ENCODE measurements around the gene ITM2B.

The ITM2B gene

DNA sequence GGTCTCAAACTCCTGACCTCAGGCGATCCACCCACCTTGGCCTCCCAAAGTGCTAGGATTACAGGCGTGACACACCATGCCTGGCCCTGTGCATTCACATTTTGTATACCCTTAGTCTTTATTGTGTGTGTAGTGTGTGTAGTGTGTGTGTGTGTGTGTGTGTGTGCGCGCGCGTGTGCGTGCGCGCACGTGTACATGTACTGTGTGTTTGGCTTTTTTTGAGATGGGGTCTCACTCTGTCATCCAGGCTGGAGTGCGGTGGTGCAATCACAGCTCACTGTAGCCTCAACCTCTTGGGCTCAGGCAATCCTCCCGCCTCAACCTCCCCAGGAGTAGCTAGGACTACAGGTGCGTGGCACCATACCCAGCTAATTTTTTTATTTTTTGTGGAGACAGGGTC lies 22.1 kb downstream of the ITM2B start:
- Histone ChIP-seq H3K4me3 (ENCODE audit: insufficient read depth, low read depth, low read length, poor library complexity, severe bottlenecking) (no peak overlapping the region), H3K9me3 (ENCODE audit: control insufficient read depth, low read length) (no peaks in the 10 kb centered on the region), H3K27me3 (replicated peaks; ENCODE audit: control insufficient read depth, insufficient read depth, low read length, poor library complexity, severe bottlenecking) (no peaks in the 10 kb centered on the region), H3K4me1 (ENCODE audit: control insufficient read depth, insufficient read depth, low read length, poor library complexity, severe bottlenecking) (peaks cover 15% of the 10 kb centered on the region), H3K36me3 (ENCODE audit: control insufficient read depth, insufficient read depth, low read length) (peaks cover 58% of the 10 kb centered on the region), H3K27ac (ENCODE audit: insufficient read depth, low read length, poor library complexity, severe bottlenecking) (no peak overlapping the region)
- DNase-seq = no peak

DNA sequence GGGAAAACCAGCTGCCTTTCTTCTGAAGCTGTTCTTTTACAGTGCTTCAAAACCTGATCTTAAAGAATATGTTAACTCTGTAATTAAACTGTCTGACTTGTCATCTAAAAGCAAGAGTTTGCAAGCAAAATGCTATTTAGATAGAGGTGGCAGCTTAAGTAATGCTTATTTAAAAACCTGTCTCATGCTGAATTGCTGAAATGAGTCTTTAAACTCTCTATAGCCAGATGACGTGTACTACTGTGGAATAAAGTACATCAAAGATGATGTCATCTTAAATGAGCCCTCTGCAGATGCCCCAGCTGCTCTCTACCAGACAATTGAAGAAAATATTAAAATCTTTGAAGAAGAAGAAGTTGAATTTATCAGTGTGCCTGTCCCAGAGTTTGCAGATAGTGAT lies 22.9 kb downstream of the ITM2B start:
- H3K27ac ChIP-seq (ENCODE audit: insufficient read depth, low read length, poor library complexity, severe bottlenecking) = no peak overlapping the region
- H3K9me3 ChIP-seq (ENCODE audit: control insufficient read depth, low read length) = no peaks in the 10 kb centered on the region
- H3K4me3 ChIP-seq (ENCODE audit: insufficient read depth, low read depth, low read length, poor library complexity, severe bottlenecking) = no peak overlapping the region
- DNase-seq = no peak
- H3K27me3 ChIP-seq (replicated peaks; ENCODE audit: control insufficient read depth, insufficient read depth, low read length, poor library complexity, severe bottlenecking) = no peaks in the 10 kb centered on the region
- peaks cover 12% of the 10 kb centered on the region for H3K4me1 ChIP-seq (ENCODE audit: control insufficient read depth, insufficient read depth, low read length, poor library complexity, severe bottlenecking)
- H3K36me3 ChIP-seq (ENCODE audit: control insufficient read depth, insufficient read depth, low read length) = peaks cover 62% of the 10 kb centered on the region

DNA sequence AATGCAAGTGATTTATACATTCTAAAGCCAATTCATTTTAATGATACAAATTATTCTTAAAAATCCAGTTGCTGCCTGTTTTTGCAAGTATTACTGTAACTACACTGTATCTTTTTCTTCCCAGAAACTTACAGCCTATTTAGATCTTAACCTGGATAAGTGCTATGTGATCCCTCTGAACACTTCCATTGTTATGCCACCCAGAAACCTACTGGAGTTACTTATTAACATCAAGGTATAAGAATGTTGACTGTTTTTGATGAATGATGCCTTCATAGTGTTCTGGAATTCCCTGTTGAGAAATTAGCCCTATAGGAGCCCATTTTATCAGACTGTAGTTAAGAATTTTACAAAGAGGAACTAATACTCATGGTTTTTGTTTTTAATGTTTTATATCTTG lies 25.0 kb downstream of the ITM2B start:
- Histone ChIP-seq H3K27ac (ENCODE audit: insufficient read depth, low read length, poor library complexity, severe bottlenecking) (no peak overlapping the region), H3K27me3 (replicated peaks; ENCODE audit: control insufficient read depth, insufficient read depth, low read length, poor library complexity, severe bottlenecking) (no peaks in the 10 kb centered on the region), H3K4me1 (ENCODE audit: control insufficient read depth, insufficient read depth, low read length, poor library complexity, severe bottlenecking) (no peaks in the 10 kb centered on the region), H3K9me3 (ENCODE audit: control insufficient read depth, low read length) (no peaks in the 10 kb centered on the region), H3K36me3 (ENCODE audit: control insufficient read depth, insufficient read depth, low read length) (peaks cover 63% of the 10 kb centered on the region), H3K4me3 (ENCODE audit: insufficient read depth, low read depth, low read length, poor library complexity, severe bottlenecking) (no peak overlapping the region)
- no peak for DNase-seq

DNA sequence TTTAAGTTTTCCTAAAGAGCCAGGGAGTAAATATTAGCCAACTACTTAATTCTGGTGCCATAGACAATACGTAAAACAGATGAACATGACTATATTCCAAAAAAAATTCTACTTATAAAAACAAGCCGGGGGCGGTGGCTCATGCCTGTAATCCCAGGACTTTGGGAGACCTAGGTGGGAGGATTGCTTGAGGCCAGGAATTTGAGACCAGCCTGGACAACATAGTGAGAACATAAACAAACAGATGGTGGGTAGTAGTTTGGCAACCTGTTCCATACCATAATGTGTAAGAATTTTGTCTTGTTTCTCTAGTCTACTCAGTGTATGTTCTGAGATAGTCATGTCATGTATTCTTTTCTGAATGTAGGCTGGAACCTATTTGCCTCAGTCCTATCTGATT lies 25.4 kb downstream of the ITM2B start:
- no peak for DNase-seq
- Histone ChIP-seq H3K27me3 (replicated peaks; ENCODE audit: control insufficient read depth, insufficient read depth, low read length, poor library complexity, severe bottlenecking) (no peaks in the 10 kb centered on the region), H3K9me3 (ENCODE audit: control insufficient read depth, low read length) (no peaks in the 10 kb centered on the region), H3K27ac (ENCODE audit: insufficient read depth, low read length, poor library complexity, severe bottlenecking) (no peak overlapping the region), H3K4me1 (ENCODE audit: control insufficient read depth, insufficient read depth, low read length, poor library complexity, severe bottlenecking) (no peaks in the 10 kb centered on the region), H3K4me3 (ENCODE audit: insufficient read depth, low read depth, low read length, poor library complexity, severe bottlenecking) (no peak overlapping the region), H3K36me3 (ENCODE audit: control insufficient read depth, insufficient read depth, low read length) (peaks cover 67% of the 10 kb centered on the region)

DNA sequence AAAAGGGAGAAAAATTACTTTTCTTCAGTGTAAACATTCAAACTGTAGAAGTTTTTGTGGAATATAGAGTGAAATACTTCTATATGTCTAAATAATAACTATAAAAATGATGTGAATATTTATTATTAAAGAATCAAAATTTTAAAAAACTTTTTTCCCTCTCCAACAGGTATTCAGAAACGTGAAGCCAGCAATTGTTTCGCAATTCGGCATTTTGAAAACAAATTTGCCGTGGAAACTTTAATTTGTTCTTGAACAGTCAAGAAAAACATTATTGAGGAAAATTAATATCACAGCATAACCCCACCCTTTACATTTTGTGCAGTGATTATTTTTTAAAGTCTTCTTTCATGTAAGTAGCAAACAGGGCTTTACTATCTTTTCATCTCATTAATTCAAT lies 28.0 kb downstream of the ITM2B start:
- H3K9me3 ChIP-seq (ENCODE audit: control insufficient read depth, low read length) = no peaks in the 10 kb centered on the region
- H3K36me3 ChIP-seq (ENCODE audit: control insufficient read depth, insufficient read depth, low read length) = peaks cover 55% of the 10 kb centered on the region
- DNase-seq = no peak
- H3K4me1 ChIP-seq (ENCODE audit: control insufficient read depth, insufficient read depth, low read length, poor library complexity, severe bottlenecking) = no peaks in the 10 kb centered on the region
- no peaks in the 10 kb centered on the region for H3K27me3 ChIP-seq (replicated peaks; ENCODE audit: control insufficient read depth, insufficient read depth, low read length, poor library complexity, severe bottlenecking)
- H3K4me3 ChIP-seq (ENCODE audit: insufficient read depth, low read depth, low read length, poor library complexity, severe bottlenecking) = no peak overlapping the region
- H3K27ac ChIP-seq (ENCODE audit: insufficient read depth, low read length, poor library complexity, severe bottlenecking) = no peak overlapping the region

DNA sequence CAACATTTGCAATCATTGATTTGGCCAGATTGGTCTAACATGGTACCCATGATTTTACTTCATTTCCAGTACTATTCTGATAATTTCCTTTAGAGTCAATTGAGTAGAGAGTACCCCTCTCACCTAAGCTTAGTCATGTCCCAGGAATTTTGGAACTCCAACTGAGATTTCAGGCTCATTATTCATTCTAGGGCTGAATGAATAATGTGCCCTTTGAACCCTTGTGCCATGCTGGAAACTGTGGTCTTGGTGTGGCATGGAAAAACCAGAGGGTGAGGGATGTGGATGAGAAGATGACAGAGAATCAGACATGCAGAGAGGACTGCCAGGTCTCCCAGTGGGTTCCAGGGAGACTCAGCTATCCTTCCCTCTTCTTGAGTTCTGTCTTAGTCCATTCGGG lies 30.2 kb downstream of the ITM2B start:
- Histone ChIP-seq H3K4me1 (ENCODE audit: control insufficient read depth, insufficient read depth, low read length, poor library complexity, severe bottlenecking) (no peaks in the 10 kb centered on the region), H3K36me3 (ENCODE audit: control insufficient read depth, insufficient read depth, low read length) (peaks cover 33% of the 10 kb centered on the region), H3K9me3 (ENCODE audit: control insufficient read depth, low read length) (no peaks in the 10 kb centered on the region), H3K27ac (ENCODE audit: insufficient read depth, low read length, poor library complexity, severe bottlenecking) (no peak overlapping the region), H3K4me3 (ENCODE audit: insufficient read depth, low read depth, low read length, poor library complexity, severe bottlenecking) (no peak overlapping the region), H3K27me3 (replicated peaks; ENCODE audit: control insufficient read depth, insufficient read depth, low read length, poor library complexity, severe bottlenecking) (no peaks in the 10 kb centered on the region)
- DNase-seq = no peak

DNA sequence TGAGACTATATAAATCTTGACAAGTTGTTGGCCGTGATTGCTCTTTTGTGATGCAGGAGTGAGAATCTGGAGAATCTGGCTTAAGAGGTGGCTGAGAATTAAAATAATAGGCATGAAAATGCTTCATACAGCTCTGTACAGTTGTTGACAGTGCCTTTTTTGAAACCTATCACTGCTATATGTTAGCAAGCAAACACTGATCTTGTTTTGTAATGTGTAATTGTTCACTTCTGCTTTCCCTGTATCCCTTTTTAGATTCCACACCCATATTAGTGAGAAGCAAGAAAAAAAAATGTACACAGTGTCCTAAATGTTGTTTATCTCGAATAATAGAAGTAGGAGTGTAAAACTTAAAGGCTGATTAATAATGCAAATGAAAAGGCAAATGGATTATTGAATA lies 31.1 kb downstream of the ITM2B start:
- Histone ChIP-seq H3K36me3 (ENCODE audit: control insufficient read depth, insufficient read depth, low read length) (peaks cover 25% of the 10 kb centered on the region), H3K4me3 (ENCODE audit: insufficient read depth, low read depth, low read length, poor library complexity, severe bottlenecking) (no peak overlapping the region), H3K4me1 (ENCODE audit: control insufficient read depth, insufficient read depth, low read length, poor library complexity, severe bottlenecking) (no peaks in the 10 kb centered on the region), H3K27me3 (replicated peaks; ENCODE audit: control insufficient read depth, insufficient read depth, low read length, poor library complexity, severe bottlenecking) (no peaks in the 10 kb centered on the region), H3K27ac (ENCODE audit: insufficient read depth, low read length, poor library complexity, severe bottlenecking) (no peak overlapping the region), H3K9me3 (ENCODE audit: control insufficient read depth, low read length) (no peaks in the 10 kb centered on the region)
- DNase-seq = no peak

DNA sequence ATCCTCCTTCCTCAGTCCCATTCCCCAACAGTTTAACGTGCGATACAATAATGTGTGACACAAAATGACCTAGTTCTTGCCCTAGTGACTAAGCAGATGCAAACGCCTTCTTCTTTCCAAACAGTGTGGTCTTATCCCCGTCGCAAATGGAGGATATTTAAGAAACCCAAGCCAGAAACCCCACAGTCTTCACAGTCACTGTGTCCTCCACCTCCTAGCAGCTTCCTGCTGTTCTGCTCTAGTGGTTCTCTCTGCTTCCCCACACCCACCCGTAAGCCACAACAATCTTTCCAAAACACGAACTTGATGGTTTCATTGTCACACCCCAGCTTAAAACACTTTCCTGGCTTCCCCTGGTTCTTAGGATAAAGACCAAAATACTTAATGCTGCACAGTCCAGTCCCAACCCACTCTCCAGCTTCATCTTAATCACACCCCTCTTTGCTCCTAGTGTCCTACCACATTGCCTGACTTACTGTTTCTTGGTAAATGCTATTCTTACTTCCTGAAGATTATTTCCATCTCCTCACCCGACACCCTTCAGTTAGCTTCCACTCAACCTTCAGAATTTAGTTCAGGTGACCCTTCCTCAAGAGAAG lies 32.3 kb downstream of the ITM2B start:
- no peak overlapping the region for H3K27ac ChIP-seq (ENCODE audit: insufficient read depth, low read length, poor library complexity, severe bottlenecking)
- H3K27me3 ChIP-seq (replicated peaks; ENCODE audit: control insufficient read depth, insufficient read depth, low read length, poor library complexity, severe bottlenecking) = no peaks in the 10 kb centered on the region
- peaks cover 19% of the 10 kb centered on the region for H3K36me3 ChIP-seq (ENCODE audit: control insufficient read depth, insufficient read depth, low read length)
- no peaks in the 10 kb centered on the region for H3K9me3 ChIP-seq (ENCODE audit: control insufficient read depth, low read length)
- DNase-seq = no peak
- no peaks in the 10 kb centered on the region for H3K4me1 ChIP-seq (ENCODE audit: control insufficient read depth, insufficient read depth, low read length, poor library complexity, severe bottlenecking)
- no peak overlapping the region for H3K4me3 ChIP-seq (ENCODE audit: insufficient read depth, low read depth, low read length, poor library complexity, severe bottlenecking)

DNA sequence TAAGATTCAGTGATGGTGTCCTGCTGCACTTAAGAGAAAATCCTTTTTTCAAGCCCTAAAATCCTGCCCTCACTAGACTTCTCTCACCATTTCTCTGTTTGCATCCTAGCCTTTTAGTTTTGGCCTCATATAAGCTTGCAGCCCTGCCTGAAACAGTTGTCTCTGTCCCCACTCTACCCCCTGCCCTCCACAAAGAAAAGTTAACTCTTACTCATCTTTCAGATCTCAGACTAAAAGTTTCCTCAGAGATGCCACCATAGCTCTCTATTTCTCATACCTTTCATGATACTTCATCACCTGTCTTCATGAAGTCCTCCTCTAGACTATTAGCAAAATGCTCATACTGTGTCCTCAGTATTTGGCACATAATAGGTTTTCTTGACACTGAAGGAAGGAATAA lies 33.1 kb downstream of the ITM2B start:
- no peak overlapping the region for H3K4me3 ChIP-seq (ENCODE audit: insufficient read depth, low read depth, low read length, poor library complexity, severe bottlenecking)
- no peaks in the 10 kb centered on the region for H3K4me1 ChIP-seq (ENCODE audit: control insufficient read depth, insufficient read depth, low read length, poor library complexity, severe bottlenecking)
- H3K27me3 ChIP-seq (replicated peaks; ENCODE audit: control insufficient read depth, insufficient read depth, low read length, poor library complexity, severe bottlenecking) = no peaks in the 10 kb centered on the region
- H3K36me3 ChIP-seq (ENCODE audit: control insufficient read depth, insufficient read depth, low read length) = peaks cover 14% of the 10 kb centered on the region
- no peaks in the 10 kb centered on the region for H3K9me3 ChIP-seq (ENCODE audit: control insufficient read depth, low read length)
- no peak overlapping the region for H3K27ac ChIP-seq (ENCODE audit: insufficient read depth, low read length, poor library complexity, severe bottlenecking)
- DNase-seq = no peak

DNA sequence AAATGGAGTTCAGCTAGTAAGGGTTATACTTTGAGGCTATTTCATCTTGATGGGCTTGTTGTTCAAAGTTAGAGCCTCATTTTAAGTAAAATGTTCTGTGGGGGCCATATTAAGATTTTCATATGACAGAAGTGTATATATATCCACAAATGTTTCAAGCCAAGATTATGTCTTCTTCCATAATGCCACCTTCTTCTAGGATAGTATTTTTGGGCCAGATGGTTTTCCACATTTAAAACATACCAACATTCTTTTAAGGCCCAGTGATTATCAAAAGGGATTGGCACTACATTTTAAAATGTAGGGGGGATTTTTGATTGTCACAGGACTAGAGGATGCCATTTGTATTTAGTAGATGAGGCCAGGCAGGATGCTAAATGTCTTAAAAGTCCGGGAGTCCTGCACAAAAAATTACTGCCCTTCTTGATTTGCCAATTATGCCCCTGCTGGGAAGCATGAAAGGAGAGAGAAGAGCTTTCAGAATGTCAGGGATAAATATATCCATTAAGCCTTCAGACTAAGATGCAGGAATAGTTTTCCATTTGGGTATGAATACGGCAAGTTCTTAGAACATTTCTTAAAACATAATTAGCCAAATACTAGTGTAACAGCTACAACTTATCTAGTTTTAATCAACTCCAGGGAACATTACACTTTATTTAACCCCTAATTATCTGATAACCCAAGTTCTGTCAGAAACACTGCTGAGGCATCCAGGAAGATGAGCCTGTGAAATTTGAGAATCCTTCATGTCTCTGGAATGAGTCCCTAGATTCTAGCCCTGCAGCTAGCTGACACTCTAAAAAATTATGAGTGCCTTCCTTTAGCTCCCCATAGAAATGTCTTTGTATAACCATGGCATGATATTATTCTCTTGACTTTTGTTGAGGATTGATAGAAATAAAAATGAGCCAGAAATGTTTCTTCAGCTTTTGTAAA lies 34.0 kb downstream of the ITM2B start:
- peaks cover 14% of the 10 kb centered on the region for H3K36me3 ChIP-seq (ENCODE audit: control insufficient read depth, insufficient read depth, low read length)
- no peaks in the 10 kb centered on the region for H3K9me3 ChIP-seq (ENCODE audit: control insufficient read depth, low read length)
- no peaks in the 10 kb centered on the region for H3K27me3 ChIP-seq (replicated peaks; ENCODE audit: control insufficient read depth, insufficient read depth, low read length, poor library complexity, severe bottlenecking)
- no peak overlapping the region for H3K4me3 ChIP-seq (ENCODE audit: insufficient read depth, low read depth, low read length, poor library complexity, severe bottlenecking)
- no peak for DNase-seq
- H3K4me1 ChIP-seq (ENCODE audit: control insufficient read depth, insufficient read depth, low read length, poor library complexity, severe bottlenecking) = no peaks in the 10 kb centered on the region
- H3K27ac ChIP-seq (ENCODE audit: insufficient read depth, low read length, poor library complexity, severe bottlenecking) = no peak overlapping the region

All from effector memory CD4-positive, alpha-beta T cell (primary cell).